Activated CD4-positive, alpha-beta T cell treated with anti-CD3 and anti-CD28 coated beads, Interleukin-2, amount 50 U/mL, for 16 hours (primary cell): ENCODE data around the gene NR4A1.
"Not testable (repeated sequence)": the region's sequence is repeated elsewhere in the genome, so short reads cannot be mapped to it uniquely, and the experiment has no call there.

Experiments
- DNase-seq: peaks from one replicate; pipeline ENCODE4 v3.0.0-alpha.2; 2020

The NR4A1 gene

DNA sequence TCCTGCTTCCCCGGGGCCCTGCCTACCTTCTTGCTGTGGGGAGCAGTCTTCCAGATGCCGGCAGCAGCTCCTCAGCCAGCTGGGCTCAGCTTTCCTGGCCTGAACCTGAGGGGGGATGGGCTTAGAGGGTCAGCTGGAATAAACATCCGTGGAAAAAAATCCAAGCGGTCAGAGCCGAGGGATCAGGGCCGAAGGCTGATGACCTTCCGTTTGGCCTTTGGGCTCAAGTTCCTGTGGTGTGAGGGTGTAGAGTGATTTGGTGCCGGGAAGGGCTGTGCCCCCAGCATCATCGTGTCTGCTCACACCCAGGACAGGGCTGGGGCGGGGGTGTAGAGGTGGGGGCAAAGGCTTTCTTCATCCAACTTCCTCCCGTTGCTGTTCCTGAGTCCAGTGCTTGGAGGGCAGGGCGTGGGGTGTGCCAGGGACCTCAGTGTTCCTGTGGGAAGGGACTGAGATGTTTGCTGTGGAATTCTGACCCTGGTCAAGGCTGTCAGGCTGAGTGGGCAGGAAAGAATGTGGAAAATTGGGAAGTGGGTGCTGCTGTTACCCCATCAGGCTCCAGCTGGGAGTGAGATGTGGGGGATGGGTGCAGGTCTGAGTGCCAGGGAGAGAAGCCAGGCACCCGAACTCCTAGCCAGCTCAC is 30.9 kb downstream of the NR4A1 start:
- DNase-seq = no peak

DNA sequence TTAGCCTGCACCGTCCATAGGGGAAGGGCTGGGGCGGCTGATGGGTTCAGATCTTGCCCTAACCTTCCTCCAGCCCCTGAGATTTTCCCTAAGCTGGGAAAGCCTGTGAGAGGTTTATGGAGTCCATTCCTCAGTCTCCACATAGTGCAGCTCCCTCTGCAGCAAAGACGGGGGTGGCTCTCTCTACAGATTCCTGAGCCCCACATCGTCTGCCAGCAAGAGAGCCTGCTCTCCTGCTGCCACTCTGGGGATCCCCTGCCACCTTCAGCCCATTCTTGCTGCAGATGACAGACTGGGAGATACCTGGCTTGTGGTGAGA is 31.4 kb downstream of the NR4A1 start:
- DNase-seq = no peak

DNA sequence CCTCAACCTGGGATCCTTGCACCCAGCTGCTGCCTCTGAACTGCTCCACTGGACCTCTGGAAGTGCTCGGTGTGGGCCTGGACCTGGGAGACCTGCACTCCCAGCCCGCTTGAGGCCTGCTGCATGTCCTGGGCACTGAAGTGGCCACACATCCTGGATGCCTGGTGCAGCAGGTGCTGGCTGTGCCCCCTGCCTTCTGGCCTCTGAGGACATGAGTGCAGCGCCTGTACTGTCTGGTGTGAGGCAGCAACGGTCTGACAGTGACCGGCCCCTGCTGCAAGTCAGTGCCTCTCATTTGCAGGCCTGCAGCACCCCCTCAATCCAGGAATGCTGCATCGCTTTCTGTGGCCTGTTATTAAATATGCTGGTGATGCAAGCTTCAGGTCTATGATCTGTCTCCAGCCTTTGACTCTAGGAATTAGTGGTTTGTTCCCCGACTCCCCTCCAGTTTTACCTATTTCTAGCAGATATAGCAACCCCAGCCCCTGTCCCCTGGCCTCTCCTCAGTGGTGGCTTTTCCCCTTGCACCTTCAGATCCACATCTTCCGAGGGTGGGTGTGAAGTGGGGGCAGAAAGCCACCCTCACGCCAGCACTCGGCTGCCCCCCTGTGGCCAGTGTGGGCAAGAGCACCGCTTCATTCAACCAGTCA is 31.9 kb downstream of the NR4A1 start:
- DNase-seq = peak; percentile 66

DNA sequence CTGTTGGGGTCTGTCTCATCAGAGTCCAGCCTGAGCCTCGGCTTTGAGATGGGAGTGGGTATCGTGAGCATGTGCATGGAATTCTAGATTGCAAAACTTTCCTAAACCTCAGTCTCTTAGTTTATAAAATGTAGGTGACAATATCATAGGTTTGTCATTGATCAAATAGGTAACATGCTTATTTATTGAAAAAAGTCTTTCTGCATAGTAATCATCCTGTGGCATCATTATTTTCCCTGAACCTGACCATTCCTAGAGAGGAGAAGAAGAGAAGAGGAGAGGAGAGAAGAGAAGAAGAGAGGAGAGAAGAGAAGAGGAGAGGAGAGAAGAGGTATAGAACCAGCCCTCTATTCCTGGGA is 32.4 kb downstream of the NR4A1 start:
- DNase-seq = no peak

DNA sequence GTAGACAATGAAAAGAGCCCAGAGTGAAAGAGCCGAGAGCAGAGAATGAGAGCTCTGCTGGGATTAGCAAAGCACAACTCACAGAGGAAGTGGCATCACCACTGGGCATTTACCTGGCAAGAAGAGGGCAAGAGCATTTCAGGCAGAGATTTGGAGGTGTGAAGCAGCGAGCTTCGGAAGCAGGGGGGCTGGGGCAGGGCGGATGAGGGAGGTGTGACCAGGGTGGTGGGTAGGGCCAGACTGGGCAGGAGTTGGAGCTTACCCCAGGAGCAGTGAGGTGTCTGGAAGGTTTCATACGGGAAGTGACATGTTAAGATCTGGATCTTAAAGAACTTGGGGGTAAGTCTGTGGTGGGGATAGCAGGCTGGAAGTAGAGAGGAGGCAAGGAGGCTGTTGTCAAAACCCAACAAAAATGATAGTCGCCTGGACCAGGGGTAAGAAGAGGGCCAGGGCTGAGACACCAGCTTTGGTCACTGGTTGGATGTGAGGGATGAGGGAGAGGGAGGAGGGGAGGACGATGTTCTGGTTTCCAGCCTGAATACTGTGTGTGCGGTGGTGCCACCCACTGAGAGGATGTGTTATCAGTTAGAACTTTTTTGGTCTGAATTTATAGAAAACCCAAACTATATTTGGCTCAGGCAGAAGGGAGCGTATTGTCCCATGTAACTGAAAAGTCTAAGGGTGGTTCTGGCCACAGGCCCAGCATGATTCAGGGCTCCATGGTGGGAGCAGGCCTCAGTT is 33.4 kb downstream of the NR4A1 start:
- no peak for DNase-seq

DNA sequence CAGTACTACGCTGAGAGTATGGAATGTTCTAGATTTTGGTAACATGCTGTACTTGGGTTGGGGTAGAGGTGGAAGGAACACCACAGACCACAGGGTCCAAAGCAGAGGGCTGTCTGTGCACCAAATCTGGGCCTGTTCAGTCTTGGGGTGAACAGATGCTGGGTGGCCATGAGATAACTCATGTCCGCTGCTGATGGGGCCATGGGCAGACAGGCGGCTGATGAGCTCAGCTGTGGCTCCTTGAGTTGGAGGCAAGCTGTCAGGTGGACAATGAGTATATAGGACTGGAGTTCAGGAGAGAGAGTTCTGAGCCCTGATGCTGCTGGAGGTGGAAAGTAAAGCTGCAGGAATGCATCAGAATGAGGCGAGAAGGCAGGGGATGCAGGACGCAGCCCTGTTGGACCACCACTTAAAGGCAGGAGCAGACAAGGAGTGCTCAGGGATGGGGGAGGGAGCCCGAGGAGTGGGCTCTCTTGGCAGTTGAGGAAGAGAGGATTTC is 34.5 kb downstream of the NR4A1 start:
- DNase-seq = no peak

DNA sequence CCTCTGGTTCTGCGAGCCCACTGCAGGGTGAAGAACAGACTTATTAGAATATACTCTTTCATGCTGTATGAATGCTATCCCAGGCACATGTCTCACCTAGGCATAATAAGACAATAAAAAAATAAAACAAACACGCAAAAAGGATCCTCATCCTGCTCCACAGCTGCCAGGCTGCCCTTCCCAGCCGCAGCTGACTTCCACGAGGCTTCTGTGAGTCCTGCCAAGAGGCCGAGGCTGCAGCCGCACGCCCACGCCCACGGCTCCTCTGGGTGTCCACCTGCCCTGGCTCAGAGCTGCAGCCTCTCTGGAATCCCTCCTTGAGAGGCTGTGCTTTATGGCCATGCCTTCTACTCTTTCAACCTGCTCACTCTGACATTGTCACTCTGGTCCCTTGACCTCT is 35.1 kb downstream of the NR4A1 start:
- no peak for DNase-seq

DNA sequence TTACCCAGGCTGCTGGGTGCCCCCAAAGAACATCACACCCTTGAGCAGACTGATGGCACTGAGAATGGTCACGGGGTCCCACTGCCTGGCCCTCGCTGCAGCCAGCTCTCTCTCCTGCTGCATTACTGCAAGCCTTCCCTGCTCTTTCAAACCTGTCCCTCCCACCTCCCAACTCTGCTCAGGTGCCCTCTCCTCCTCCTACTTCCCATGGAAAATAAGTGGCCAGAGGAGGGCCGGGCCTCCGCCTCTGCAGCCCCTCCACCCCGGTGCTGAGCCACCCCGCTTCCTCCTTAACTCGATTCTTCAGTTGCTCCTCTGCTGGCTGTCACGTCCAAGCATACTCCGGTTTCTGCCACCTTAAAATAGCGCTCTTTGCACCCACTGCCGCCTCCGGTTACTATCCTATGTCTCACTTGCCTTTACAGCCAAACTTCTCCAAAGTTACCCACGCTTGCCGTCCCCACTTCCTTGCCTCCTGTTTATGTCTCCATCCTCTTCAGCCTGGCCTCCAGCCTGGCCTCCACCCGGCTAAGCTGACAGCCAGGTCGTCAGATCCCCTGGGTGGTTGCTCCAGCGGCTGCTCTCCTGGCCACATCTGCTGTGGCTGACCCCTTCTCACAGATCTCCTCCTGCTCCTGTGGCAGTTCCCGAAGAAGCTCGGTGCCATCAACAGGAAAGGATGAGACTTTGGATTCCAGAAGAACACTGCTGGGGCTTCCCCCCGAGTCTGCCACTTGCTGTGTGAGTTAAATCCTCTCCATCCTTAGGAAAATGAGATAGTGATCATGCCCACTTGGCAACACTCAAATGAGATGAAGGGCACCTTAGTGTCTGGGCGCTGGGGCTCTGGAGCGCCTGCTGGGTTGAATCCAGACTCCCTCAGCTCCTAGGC is 35.9 kb downstream of the NR4A1 start:
- no peak for DNase-seq

DNA sequence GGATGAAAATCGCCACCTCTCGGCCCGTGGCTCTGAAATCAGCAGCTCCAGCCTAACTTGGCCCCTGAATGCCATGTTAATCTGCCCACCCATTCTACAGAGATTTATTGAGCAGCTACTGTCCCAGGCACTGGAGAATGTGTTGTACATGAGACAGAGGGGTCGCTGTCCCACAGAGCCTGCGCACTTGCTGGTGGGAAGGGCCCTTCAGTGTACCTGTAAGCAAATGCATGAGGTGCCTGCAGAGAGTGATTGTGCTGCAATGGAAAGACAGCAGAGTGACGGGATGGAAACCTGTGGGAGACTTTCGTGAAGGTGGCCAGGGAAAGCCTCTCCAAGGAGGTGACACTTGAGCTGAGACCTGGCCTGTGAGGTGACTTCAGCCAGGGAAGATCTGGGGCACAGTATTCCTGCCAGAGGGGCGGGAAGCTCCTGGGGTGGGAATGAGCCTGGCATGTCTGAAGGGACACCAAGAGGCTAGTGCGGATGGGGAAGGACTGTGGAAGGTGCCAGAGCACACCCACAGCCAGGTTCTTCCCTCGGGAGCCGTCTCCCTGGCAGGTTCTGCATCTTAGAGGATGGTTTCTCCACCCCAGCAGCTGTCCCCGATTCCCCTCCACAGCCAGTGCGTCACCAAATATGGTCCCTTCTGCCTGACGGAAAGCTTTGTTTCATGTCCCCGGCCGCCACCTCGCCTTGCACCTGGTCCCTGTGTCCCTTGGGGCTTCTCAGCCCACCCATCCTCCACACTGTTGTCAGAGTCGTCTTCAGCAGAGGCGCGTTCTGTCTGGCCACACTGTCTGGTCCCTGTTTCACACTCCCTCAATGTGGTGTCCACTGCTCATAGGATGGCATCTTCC is 36.9 kb downstream of the NR4A1 start:
- DNase-seq = no peak

DNA sequence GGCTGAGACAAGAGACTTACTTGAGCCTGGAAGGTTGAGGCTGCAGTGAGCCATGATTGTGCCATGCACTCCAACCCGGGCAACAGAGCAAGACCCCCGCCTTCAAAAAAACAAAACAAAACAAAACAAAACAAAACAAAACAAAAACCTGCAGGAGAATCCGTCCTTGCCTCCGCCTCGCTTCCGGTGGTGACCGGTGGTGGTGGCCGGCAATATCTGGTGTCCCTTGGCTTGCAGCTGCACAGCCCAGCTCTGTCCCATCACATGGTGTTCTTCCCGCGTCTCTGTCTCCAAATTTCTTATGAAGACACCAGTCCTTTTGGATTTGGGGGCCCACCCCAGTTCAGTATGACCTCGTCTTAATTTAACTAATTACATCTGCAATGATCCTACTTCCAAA is 38.2 kb downstream of the NR4A1 start:
- no peak for DNase-seq

DNA sequence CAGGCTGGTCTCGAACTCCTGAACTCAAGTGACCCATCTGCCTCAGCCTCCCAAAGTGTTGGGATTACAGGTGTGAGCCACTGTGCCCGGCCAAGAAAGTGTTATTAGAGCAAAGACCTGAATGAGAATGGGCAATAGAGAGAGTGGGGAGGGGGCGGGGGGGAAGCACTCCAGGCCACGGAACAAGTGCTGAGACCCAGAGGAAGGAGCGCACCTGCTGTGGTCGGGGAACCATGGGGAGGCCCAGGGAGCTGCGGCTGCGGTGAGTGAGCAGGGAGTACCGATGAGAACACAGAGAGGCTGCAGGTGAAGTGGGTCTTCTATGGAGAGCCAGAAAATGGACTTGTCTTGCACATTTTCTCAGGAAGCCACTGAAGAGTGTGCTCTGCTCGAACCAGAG is 39.0 kb downstream of the NR4A1 start:
- DNase-seq = no peak

DNA sequence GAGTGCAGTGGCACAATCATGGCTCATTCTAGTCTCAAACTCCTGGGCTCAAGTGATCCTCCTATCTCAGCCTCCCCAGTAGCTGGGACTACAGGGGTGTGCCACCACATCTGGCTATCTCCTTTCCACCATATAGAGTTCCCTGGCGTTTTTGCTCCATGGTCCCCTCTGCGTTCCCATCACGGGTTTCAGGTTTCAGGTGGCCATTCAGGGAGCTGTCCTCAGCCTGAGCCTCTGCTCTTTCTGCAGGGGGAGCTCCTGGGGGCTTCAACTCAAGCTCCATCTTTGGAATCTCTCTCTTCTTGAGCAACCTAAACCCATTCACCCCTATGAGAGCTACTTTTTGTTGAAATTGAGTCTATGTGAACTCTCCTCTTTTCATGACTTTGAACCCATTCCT is 39.8 kb downstream of the NR4A1 start:
- DNase-seq = no peak

DNA sequence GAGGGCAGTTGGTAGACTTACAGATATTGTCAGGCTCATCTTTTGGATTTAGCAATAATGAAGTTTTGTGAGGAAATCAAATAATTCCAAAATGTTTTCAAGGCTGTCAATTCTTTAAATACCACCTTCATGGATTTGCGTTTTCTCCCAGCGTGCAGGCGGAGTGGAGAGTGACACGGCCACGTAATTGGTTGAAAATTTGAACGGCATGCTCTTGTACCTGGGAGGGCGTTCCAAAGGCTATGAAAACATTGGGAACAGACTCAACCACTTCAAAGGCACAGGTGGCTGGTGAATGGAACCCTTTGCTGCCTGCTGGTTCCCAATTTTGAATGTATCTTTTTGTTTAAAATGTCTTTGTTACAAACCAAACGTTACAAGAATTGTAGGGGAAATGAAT is 40.6 kb downstream of the NR4A1 start:
- no peak for DNase-seq

DNA sequence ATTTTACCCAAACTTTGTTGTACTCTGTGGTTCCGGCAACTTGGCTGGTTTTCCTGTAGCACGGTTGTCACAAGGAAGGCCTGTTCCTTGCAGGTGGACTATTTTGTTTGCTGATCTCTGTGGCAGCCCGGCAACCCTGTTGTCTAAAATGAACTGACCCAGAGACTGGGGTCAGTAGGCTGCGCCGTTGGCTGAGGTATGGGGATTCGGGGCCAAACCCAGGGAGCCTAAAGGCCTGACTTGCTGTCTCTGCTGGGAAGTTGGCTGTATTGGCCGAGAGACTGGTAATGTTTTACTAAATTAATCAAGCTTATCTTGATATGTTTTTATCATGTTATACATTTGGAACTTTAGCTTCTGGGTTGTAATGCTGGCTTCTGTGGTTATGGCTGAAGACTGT is 42.1 kb downstream of the NR4A1 start:
- DNase-seq = no peak

DNA sequence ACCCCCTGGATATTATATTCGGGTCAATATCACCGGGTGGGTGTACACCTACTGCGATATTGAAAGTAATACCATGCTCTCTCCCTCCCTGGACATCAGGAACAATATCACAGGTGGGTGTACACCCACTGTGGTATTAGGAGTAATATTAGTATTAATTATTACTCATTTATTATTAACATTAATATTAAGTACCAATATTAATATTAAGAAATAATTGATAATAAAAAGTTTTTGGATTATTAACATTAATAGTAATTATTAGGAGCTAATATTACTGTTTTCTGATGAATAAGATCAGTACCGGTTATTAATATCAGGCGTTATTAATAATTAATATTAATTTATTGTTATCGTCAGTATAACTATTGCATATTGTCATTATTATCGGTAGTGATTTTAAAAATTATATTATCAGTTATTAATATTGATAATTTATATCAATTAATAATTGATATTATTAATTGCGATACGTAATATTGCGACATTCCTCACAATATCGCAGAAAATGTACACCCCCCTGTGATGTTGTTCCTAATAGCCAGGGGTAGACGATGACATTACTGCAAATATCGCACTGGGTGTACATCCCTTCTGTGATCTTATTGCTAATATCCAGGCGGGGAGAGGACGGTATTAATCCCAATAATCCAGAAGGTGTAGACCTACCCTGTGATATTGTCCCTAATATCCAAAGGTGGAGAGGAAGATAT is 45.2 kb downstream of the NR4A1 start:
- DNase-seq = no peak

DNA sequence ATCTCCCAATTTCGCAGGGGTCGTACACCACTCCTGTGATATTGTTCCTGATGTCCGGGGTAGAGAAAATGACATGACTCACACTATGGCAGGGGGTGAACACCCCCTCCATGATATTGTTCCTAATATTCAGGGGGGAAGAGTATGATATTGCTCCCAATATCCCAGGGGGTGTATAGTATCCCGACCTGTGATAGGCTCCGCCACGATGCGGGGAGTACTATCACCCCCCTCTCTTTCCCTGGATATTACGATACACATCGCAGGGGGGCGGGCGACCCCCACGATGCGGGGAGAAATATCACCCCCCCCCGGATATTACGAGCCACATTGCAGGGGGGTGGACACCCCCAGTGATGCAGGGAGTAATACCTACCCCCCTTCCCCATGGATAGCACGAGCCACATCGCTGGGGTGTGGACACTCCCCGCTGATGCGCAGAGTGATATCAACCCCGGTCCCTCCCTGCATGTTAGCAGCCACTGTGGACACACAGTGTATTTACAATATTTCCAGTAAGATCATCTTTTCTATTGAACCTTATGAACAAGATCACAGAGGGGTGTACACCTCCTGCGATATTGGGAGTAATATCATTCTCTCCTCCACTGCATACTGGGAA is 45.9 kb downstream of the NR4A1 start:
- DNase-seq = no peak

DNA sequence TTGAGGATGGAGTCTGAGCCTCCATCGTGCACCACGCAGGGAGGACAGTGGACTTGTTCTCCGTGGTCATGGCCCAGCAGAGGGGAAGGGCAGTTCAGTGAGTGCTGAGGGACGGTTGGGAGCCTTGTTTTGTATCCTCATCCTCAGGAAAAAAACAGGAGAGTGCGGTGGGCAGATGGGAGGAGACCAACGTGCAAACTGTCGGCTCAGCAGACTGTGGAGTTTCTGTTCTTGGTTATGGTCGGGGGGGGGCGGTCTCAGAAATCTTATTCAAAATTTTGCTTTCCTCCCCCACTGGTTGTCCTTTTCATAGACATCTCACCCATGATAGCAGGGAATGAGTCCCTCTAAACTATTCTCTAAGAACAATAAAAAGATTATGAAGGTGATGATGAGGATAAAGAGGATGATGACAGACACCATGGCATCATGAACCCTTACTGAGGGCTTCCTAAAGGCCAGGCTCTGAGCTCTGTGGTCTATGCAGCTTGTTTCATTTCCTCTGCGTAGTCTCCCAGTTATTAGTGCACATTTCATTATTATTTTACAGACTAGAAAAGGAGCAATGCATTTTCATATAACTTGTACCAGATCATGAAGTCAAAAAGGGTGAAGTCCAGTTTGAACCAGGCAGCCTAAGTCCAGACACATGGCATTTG is 53.3 kb downstream of the NR4A1 start:
- not testable (repeated sequence) for DNase-seq
